Dendritic cell treated with granulocyte-macrophage colony-stimulating factor and Interleukin-4, amounts not matched to agents 40 ng/mL and 50 ng/mL, for 4 days (primary cell): Measurements from ENCODE around the gene STAB2.

Experiments used
- H3K27ac Mint-ChIP-seq: one replicate; pipeline ENCODE4 v1.8.0; 2022; ENCODE audit warnings: mild to moderate bottlenecking, mixed read lengths
- H3K27me3 Mint-ChIP-seq: one replicate; pipeline ENCODE4 v1.8.0; 2022; ENCODE audit warnings: mild to moderate bottlenecking, mixed read lengths
- H3K36me3 Mint-ChIP-seq: one replicate; pipeline ENCODE4 v1.8.0; 2022; ENCODE audit warnings: low read depth, mixed read lengths
- H3K4me1 Mint-ChIP-seq: one replicate; pipeline ENCODE4 v1.8.0; 2022; ENCODE audit warnings: low read depth, mixed read lengths
- H3K4me3 Mint-ChIP-seq: one replicate; pipeline ENCODE4 v1.8.0; 2022; ENCODE audit warnings: mild to moderate bottlenecking, moderate library complexity, mixed read lengths
- H3K9me3 Mint-ChIP-seq: one replicate; pipeline ENCODE4 v1.8.0; 2022; ENCODE audit warnings: mixed read lengths
- intact Hi-C: fragments of 100-400 bp; cut with micrococcal nuclease; formaldehyde crosslinking; loops from one replicate; pipeline ENCODE4 v1.15.0; 2022

The STAB2 gene

GRCh38 chr12:103705098-103705497 is 118.0 kb downstream of the STAB2 start:
- Mint-ChIP-seq H3K4me3 (no peak overlapping the region), H3K27me3 (peaks cover 27% of the 10 kb centered on the region), H3K27ac (no peak overlapping the region), H3K9me3 (no peaks in the 10 kb centered on the region), H3K36me3 (no peaks in the 10 kb centered on the region), H3K4me1 (no peaks in the 10 kb centered on the region)
- intact Hi-C loops = no loop called here

GRCh38 chr12:103705927-103706326 is 118.9 kb downstream of the STAB2 start:
- no peak overlapping the region for H3K27ac Mint-ChIP-seq
- no peak overlapping the region for H3K4me3 Mint-ChIP-seq
- peaks cover 28% of the 10 kb centered on the region for H3K27me3 Mint-ChIP-seq
- intact Hi-C loops = no loop called here
- no peaks in the 10 kb centered on the region for H3K36me3 Mint-ChIP-seq
- no peaks in the 10 kb centered on the region for H3K9me3 Mint-ChIP-seq
- no peaks in the 10 kb centered on the region for H3K4me1 Mint-ChIP-seq

GRCh38 chr12:103707446-103707845 is 120.4 kb downstream of the STAB2 start:
- Mint-ChIP-seq H3K9me3 (no peaks in the 10 kb centered on the region), H3K27ac (no peak overlapping the region), H3K4me3 (no peak overlapping the region), H3K27me3 (peaks cover 32% of the 10 kb centered on the region), H3K4me1 (no peaks in the 10 kb centered on the region), H3K36me3 (no peaks in the 10 kb centered on the region)
- intact Hi-C loops = no loop called here

- H3K9me3 Mint-ChIP-seq = no peaks in the 10 kb centered on the region
- no peak overlapping the region for H3K4me3 Mint-ChIP-seq
- H3K27me3 Mint-ChIP-seq = peaks cover 35% of the 10 kb centered on the region
- intact Hi-C loops = no loop called here
- no peaks in the 10 kb centered on the region for H3K4me1 Mint-ChIP-seq
- H3K36me3 Mint-ChIP-seq = no peaks in the 10 kb centered on the region
- no peak overlapping the region for H3K27ac Mint-ChIP-seq
Observed at GRCh38 chr12:103710544-103710943, 123.5 kb downstream of the STAB2 start.

- H3K27me3 Mint-ChIP-seq = peaks cover 29% of the 10 kb centered on the region
- no peaks in the 10 kb centered on the region for H3K36me3 Mint-ChIP-seq
- H3K9me3 Mint-ChIP-seq = no peaks in the 10 kb centered on the region
- H3K27ac Mint-ChIP-seq = no peak overlapping the region
- no peak overlapping the region for H3K4me3 Mint-ChIP-seq
- intact Hi-C loops = no loop called here
- no peaks in the 10 kb centered on the region for H3K4me1 Mint-ChIP-seq
Observed at GRCh38 chr12:103712216-103712615, 125.1 kb downstream of the STAB2 start.

- Mint-ChIP-seq H3K9me3 (no peaks in the 10 kb centered on the region), H3K36me3 (no peaks in the 10 kb centered on the region), H3K4me3 (no peak overlapping the region), H3K27me3 (peaks cover 11% of the 10 kb centered on the region), H3K4me1 (no peaks in the 10 kb centered on the region), H3K27ac (no peak overlapping the region)
- intact Hi-C loops = no loop called here
Observed at GRCh38 chr12:103715494-103715893, 128.4 kb downstream of the STAB2 start.

- H3K4me3 Mint-ChIP-seq = no peak overlapping the region
- H3K27ac Mint-ChIP-seq = no peak overlapping the region
- H3K4me1 Mint-ChIP-seq = no peaks in the 10 kb centered on the region
- peaks cover 11% of the 10 kb centered on the region for H3K27me3 Mint-ChIP-seq
- no peaks in the 10 kb centered on the region for H3K9me3 Mint-ChIP-seq
- intact Hi-C loops = no loop called here
- H3K36me3 Mint-ChIP-seq = no peaks in the 10 kb centered on the region
Observed at GRCh38 chr12:103716517-103717196, 129.6 kb downstream of the STAB2 start.

GRCh38 chr12:103725398-103725797 is 138.3 kb downstream of the STAB2 start:
- no peak overlapping the region for H3K4me3 Mint-ChIP-seq
- H3K4me1 Mint-ChIP-seq = no peaks in the 10 kb centered on the region
- H3K9me3 Mint-ChIP-seq = no peaks in the 10 kb centered on the region
- H3K27ac Mint-ChIP-seq = no peak overlapping the region
- H3K27me3 Mint-ChIP-seq = no peaks in the 10 kb centered on the region
- intact Hi-C loops = no loop called here
- H3K36me3 Mint-ChIP-seq = no peaks in the 10 kb centered on the region

GRCh38 chr12:103727638-103728037 is 140.6 kb downstream of the STAB2 start:
- no peaks in the 10 kb centered on the region for H3K36me3 Mint-ChIP-seq
- peaks cover 6% of the 10 kb centered on the region for H3K4me1 Mint-ChIP-seq
- H3K9me3 Mint-ChIP-seq = peaks cover 12% of the 10 kb centered on the region
- H3K4me3 Mint-ChIP-seq = no peak overlapping the region
- no peak overlapping the region for H3K27ac Mint-ChIP-seq
- intact Hi-C loops = no loop called here
- peaks cover 2% of the 10 kb centered on the region for H3K27me3 Mint-ChIP-seq

- Mint-ChIP-seq H3K4me3 (no peak overlapping the region), H3K27me3 (peaks cover 2% of the 10 kb centered on the region), H3K9me3 (peaks cover 12% of the 10 kb centered on the region), H3K36me3 (no peaks in the 10 kb centered on the region), H3K27ac (no peak overlapping the region), H3K4me1 (peaks cover 6% of the 10 kb centered on the region)
- intact Hi-C loops = no loop called here
Observed at GRCh38 chr12:103728323-103728722, 141.2 kb downstream of the STAB2 start.

- Mint-ChIP-seq H3K27ac (no peak overlapping the region), H3K4me3 (no peak overlapping the region), H3K27me3 (peaks cover 2% of the 10 kb centered on the region), H3K36me3 (no peaks in the 10 kb centered on the region), H3K9me3 (peaks cover 12% of the 10 kb centered on the region), H3K4me1 (peaks cover 6% of the 10 kb centered on the region)
- intact Hi-C loops = no loop called here
Observed at GRCh38 chr12:103729499-103729898, 142.4 kb downstream of the STAB2 start.

GRCh38 chr12:103731539-103731938 is 144.5 kb downstream of the STAB2 start:
- intact Hi-C loops = no loop called here
- H3K4me1 Mint-ChIP-seq = peaks cover 6% of the 10 kb centered on the region
- no peak overlapping the region for H3K4me3 Mint-ChIP-seq
- peaks cover 12% of the 10 kb centered on the region for H3K9me3 Mint-ChIP-seq
- no peak overlapping the region for H3K27ac Mint-ChIP-seq
- no peaks in the 10 kb centered on the region for H3K36me3 Mint-ChIP-seq
- H3K27me3 Mint-ChIP-seq = peaks cover 9% of the 10 kb centered on the region

GRCh38 chr12:103734863-103735262 is 147.8 kb downstream of the STAB2 start:
- peaks cover 12% of the 10 kb centered on the region for H3K9me3 Mint-ChIP-seq
- H3K27ac Mint-ChIP-seq = no peak overlapping the region
- no peaks in the 10 kb centered on the region for H3K36me3 Mint-ChIP-seq
- intact Hi-C loops = no loop called here
- H3K4me1 Mint-ChIP-seq = peaks cover 6% of the 10 kb centered on the region
- H3K27me3 Mint-ChIP-seq = peaks cover 9% of the 10 kb centered on the region
- no peak overlapping the region for H3K4me3 Mint-ChIP-seq

GRCh38 chr12:103735291-103735690 is 148.2 kb downstream of the STAB2 start:
- H3K4me3 Mint-ChIP-seq = no peak overlapping the region
- peaks cover 6% of the 10 kb centered on the region for H3K4me1 Mint-ChIP-seq
- H3K27ac Mint-ChIP-seq = no peak overlapping the region
- intact Hi-C loops = no loop called here
- peaks cover 9% of the 10 kb centered on the region for H3K27me3 Mint-ChIP-seq
- H3K36me3 Mint-ChIP-seq = no peaks in the 10 kb centered on the region
- peaks cover 12% of the 10 kb centered on the region for H3K9me3 Mint-ChIP-seq

GRCh38 chr12:103736572-103736971 is 149.5 kb downstream of the STAB2 start:
- Mint-ChIP-seq H3K36me3 (no peaks in the 10 kb centered on the region), H3K9me3 (peaks cover 5% of the 10 kb centered on the region), H3K4me3 (no peak overlapping the region), H3K4me1 (peaks cover 4% of the 10 kb centered on the region), H3K27me3 (peaks cover 9% of the 10 kb centered on the region), H3K27ac (no peak overlapping the region)
- intact Hi-C loops = no loop called here
